Neural cell (in vitro differentiated cells): Measurements from ENCODE around the gene CCL28. TPM values are rescaled to one million over a fixed set of nuclear protein-coding genes. Genes with fewer than 3 reads are reported as not detected.

Experiments used
- H2AFZ ChIP-seq: fragments of 200-600, 300-800 bp; sonication (generic), shearing (Covaris generic); 2 replicates; pipeline ENCODE4 v1.6.0; 2014; ENCODE audit warnings: low read depth, mild to moderate bottlenecking, antibody characterized with exemption, low read length, moderate library complexity
- H3F3A ChIP-seq: fragments of 200-600 bp; shearing (Covaris generic); 2 replicates; pipeline ENCODE4 v1.6.1; 2016; ENCODE audit warnings: mild to moderate bottlenecking, moderate library complexity, mixed read lengths, antibody characterized with exemption, low read length; ENCODE audit not compliant: insufficient read depth, poor library complexity, severe bottlenecking
- H3K27ac ChIP-seq: fragments of 200-600, 300-800 bp; sonication (generic), shearing (Covaris generic); 2 replicates; pipeline ENCODE4 v1.5.1; 2014; ENCODE audit warnings: mild to moderate bottlenecking, low read length, moderate library complexity
- H3K27me3 ChIP-seq: fragments of 300-800, 200-600 bp; sonication (generic), shearing (Covaris generic); 2 replicates; pipeline ENCODE4 v1.6.0; 2014; ENCODE audit warnings: mild to moderate bottlenecking, low read depth, low read length, moderate library complexity; ENCODE audit not compliant: insufficient read depth
- H3K36me3 ChIP-seq: fragments of 300-800, 200-600 bp; sonication (generic), shearing (Covaris generic); 2 replicates; pipeline ENCODE4 v1.5.1; 2014; ENCODE audit warnings: mild to moderate bottlenecking, antibody characterized with exemption, low read length, moderate library complexity; ENCODE audit not compliant: insufficient read depth
- H3K4me2 ChIP-seq: fragments of 300-800, 200-600 bp; sonication (generic), shearing (Covaris generic); 2 replicates; pipeline ENCODE4 v1.6.0; 2014; ENCODE audit warnings: mild to moderate bottlenecking, low read length
- H3K4me3 ChIP-seq: fragments of 300-800, 200-600 bp; sonication (generic), shearing (Covaris generic); 2 replicates; pipeline ENCODE4 v1.5.1; 2014; ENCODE audit warnings: mild to moderate bottlenecking, low read length, moderate library complexity
- H3K79me2 ChIP-seq: fragments of 200-600 bp; shearing (Covaris generic); replicated peaks from 2 replicates; pipeline ENCODE4 v1.6.0; 2014; ENCODE audit warnings: mild to moderate bottlenecking, low read length, moderate library complexity; ENCODE audit not compliant: insufficient read depth
- H3K9ac ChIP-seq: fragments of 300-800, 200-600 bp; sonication (generic), shearing (Covaris generic); 2 replicates; pipeline ENCODE4 v1.6.1; 2016; ENCODE audit warnings: mild to moderate bottlenecking, low read length, mixed read lengths
- H3K9me2 ChIP-seq: fragments of 200-600 bp; shearing (Covaris generic); 2 replicates; pipeline ENCODE4 v1.6.1; 2016; ENCODE audit warnings: mild to moderate bottlenecking, low read length, mixed read lengths; ENCODE audit not compliant: insufficient read depth
- H3K9me3 ChIP-seq: fragments of 200-600, 300-800 bp; sonication (generic), shearing (Covaris generic); 2 replicates; pipeline ENCODE4 v1.6.1; 2016; ENCODE audit warnings: mild to moderate bottlenecking, mixed run types, low read length, moderate library complexity, mixed read lengths
- H4K20me1 ChIP-seq: fragments of 200-600 bp; shearing (Covaris generic); 2 replicates; pipeline ENCODE4 v1.6.1; 2016; ENCODE audit warnings: mild to moderate bottlenecking, mixed run types; ENCODE audit not compliant: insufficient read depth
- EP300 ChIP-seq: fragments of 450-650 bp; conservative IDR thresholded peaks from 2 replicates; pipeline ENCODE4 v1.6.1; 2014; ENCODE audit warnings: antibody characterized with exemption, mild to moderate bottlenecking, moderate library complexity; ENCODE audit not compliant: poor library complexity, severe bottlenecking
- EZH2 ChIP-seq: fragments of 200-600, 300-800 bp; shearing (Covaris generic), sonication (generic); IDR thresholded peaks from 2 replicates; pipeline ENCODE4 v1.6.1; 2014; ENCODE audit warnings: antibody characterized with exemption, low read length, borderline replicate concordance, mild to moderate bottlenecking; ENCODE audit not compliant: insufficient read depth, poor library complexity, severe bottlenecking
- MXI1 ChIP-seq: fragments of 450-650 bp; conservative IDR thresholded peaks from 2 replicates; pipeline ENCODE4 v1.6.1; 2014; ENCODE audit warnings: antibody characterized with exemption, mild to moderate bottlenecking; ENCODE audit not compliant: poor library complexity, severe bottlenecking
- POLR2AphosphoS5 ChIP-seq: IDR thresholded peaks from 2 replicates; pipeline ENCODE4 v1.6.1; 2012
- RAD21 ChIP-seq: fragments of 450-650 bp; conservative IDR thresholded peaks from 2 replicates; pipeline ENCODE4 v1.6.1; 2014; ENCODE audit warnings: antibody characterized with exemption, mild to moderate bottlenecking, moderate library complexity
- SMC3 ChIP-seq: fragments of 450-650 bp; conservative IDR thresholded peaks from 2 replicates; pipeline ENCODE4 v1.6.1; 2014; ENCODE audit warnings: antibody characterized with exemption, mild to moderate bottlenecking, moderate library complexity; ENCODE audit not compliant: poor library complexity
- TAF1 ChIP-seq: IDR thresholded peaks from 2 replicates; pipeline ENCODE4 v1.6.1; 2012; ENCODE audit warnings: low read depth
- polyA plus RNA-seq: library from polyadenylated mRNA; depleted of rRNA; stranded (reverse); fragments of >200 nt; gene quantifications from 2 replicates; pipeline ENCODE4 v1.2.3, GENCODE V29; 2014
- TF ChIP-seq, protein P1 (sequence below): IDR thresholded peaks from 2 replicates; pipeline ENCODE4 v1.6.1; 2012; ENCODE audit warnings: borderline replicate concordance
- TF ChIP-seq, protein P2 (sequence below): fragments of 450-650 bp; IDR thresholded peaks from 2 replicates; pipeline ENCODE4 v1.5.1; 2014; ENCODE audit warnings: antibody characterized with exemption, mild to moderate bottlenecking, moderate library complexity; ENCODE audit not compliant: poor library complexity, severe bottlenecking

CCL28 gene
- polyA plus RNA-seq, 1 donor from 2014 or later, result not detected

DNA sequence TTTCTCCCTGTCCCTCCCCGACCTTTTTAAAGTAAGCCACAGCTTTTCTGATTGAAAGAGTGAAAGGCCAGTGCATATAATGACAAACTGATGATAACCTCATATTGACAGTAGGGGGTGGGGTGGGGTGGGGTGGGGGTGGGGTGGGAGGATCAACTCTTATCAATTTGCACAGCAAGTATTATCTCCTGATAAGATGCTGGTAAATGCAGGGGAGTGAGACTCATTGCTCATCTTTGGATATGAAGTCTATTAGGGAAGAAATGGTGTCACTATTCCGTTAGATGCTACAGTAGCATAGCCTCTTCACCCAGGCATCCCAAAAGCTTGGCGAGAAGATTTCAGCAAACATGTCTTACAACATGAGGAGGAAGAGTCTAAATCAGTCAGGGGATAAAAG is 60.1 kb downstream of the CCL28 start:
- Histone ChIP-seq H3K4me3 (no peak overlapping the region), H3K79me2 (no peaks in the 10 kb centered on the region), H3K9me3 (no peaks in the 10 kb centered on the region), H3K9ac (no peak overlapping the region), H4K20me1 (no peaks in the 10 kb centered on the region), H3K27me3 (no peaks in the 10 kb centered on the region), H3F3A (no peaks in the 10 kb centered on the region), H3K9me2 (no peaks in the 10 kb centered on the region), H3K27ac (no peak overlapping the region), H3K36me3 (no peaks in the 10 kb centered on the region), H2AFZ (no peak overlapping the region), H3K4me2 (no peak overlapping the region)
- TF ChIP-seq POLR2AphosphoS5 (no peak), EZH2 (no peak), SMC3 (no peak), EP300 (no peak), RAD21 (no peak), MXI1 (no peak), TAF1 (no peak)
- TF ChIP-seq, protein P1, sequence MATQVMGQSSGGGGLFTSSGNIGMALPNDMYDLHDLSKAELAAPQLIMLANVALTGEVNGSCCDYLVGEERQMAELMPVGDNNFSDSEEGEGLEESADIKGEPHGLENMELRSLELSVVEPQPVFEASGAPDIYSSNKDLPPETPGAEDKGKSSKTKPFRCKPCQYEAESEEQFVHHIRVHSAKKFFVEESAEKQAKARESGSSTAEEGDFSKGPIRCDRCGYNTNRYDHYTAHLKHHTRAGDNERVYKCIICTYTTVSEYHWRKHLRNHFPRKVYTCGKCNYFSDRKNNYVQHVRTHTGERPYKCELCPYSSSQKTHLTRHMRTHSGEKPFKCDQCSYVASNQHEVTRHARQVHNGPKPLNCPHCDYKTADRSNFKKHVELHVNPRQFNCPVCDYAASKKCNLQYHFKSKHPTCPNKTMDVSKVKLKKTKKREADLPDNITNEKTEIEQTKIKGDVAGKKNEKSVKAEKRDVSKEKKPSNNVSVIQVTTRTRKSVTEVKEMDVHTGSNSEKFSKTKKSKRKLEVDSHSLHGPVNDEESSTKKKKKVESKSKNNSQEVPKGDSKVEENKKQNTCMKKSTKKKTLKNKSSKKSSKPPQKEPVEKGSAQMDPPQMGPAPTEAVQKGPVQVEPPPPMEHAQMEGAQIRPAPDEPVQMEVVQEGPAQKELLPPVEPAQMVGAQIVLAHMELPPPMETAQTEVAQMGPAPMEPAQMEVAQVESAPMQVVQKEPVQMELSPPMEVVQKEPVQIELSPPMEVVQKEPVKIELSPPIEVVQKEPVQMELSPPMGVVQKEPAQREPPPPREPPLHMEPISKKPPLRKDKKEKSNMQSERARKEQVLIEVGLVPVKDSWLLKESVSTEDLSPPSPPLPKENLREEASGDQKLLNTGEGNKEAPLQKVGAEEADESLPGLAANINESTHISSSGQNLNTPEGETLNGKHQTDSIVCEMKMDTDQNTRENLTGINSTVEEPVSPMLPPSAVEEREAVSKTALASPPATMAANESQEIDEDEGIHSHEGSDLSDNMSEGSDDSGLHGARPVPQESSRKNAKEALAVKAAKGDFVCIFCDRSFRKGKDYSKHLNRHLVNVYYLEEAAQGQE, result no peak
- TF ChIP-seq, protein P2, sequence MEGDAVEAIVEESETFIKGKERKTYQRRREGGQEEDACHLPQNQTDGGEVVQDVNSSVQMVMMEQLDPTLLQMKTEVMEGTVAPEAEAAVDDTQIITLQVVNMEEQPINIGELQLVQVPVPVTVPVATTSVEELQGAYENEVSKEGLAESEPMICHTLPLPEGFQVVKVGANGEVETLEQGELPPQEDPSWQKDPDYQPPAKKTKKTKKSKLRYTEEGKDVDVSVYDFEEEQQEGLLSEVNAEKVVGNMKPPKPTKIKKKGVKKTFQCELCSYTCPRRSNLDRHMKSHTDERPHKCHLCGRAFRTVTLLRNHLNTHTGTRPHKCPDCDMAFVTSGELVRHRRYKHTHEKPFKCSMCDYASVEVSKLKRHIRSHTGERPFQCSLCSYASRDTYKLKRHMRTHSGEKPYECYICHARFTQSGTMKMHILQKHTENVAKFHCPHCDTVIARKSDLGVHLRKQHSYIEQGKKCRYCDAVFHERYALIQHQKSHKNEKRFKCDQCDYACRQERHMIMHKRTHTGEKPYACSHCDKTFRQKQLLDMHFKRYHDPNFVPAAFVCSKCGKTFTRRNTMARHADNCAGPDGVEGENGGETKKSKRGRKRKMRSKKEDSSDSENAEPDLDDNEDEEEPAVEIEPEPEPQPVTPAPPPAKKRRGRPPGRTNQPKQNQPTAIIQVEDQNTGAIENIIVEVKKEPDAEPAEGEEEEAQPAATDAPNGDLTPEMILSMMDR, result no peak

DNA sequence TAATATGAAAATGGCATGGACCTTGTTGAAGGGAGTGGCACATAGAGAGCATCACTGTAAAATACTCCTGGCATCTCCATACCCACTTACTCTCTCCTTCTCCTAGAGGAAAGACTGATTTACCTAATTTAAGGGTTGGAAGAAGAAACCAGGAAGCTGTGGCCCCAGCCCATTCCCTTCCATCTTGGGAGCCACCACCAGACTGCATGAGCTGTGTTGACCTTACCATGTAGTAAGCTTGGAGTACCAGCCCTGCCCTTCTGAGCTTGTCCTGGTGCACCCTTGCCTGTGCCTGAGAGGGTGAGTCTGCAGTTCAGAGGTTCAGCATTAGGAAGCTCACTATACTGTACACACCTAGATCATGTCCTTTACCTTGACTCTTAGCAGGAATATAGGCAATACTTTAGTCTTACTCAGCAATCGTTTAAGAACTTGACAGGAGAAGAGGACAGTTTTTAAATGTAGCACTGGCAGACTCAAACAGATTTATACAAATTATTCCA is 63.3 kb downstream of the CCL28 start:
- Histone ChIP-seq H4K20me1 (no peaks in the 10 kb centered on the region), H3K9ac (no peak overlapping the region), H3K79me2 (no peaks in the 10 kb centered on the region), H3K27ac (no peak overlapping the region), H3K4me3 (no peak overlapping the region), H3K9me2 (no peaks in the 10 kb centered on the region), H3K27me3 (no peaks in the 10 kb centered on the region), H3K36me3 (no peaks in the 10 kb centered on the region), H3K9me3 (no peaks in the 10 kb centered on the region), H2AFZ (no peak overlapping the region), H3F3A (no peaks in the 10 kb centered on the region), H3K4me2 (no peak overlapping the region)
- no peak for TF ChIP-seq SMC3
- no peak for TF ChIP-seq POLR2AphosphoS5
- TF ChIP-seq EZH2, result no peak
- no peak for TF ChIP-seq TAF1
- TF ChIP-seq, protein P1, result no peak
- TF ChIP-seq MXI1, result no peak
- TF ChIP-seq, protein P2, result no peak
- TF ChIP-seq EP300, result no peak
- no peak for TF ChIP-seq RAD21
